CD14-positive monocyte (primary cell): ENCODE results near the gene SH3RF1. TPM values are rescaled to one million over a fixed set of nuclear protein-coding genes. Genes with fewer than 3 reads are reported as not detected.
A peak's percentile ranks its signal among the peaks of the same experiment; 100 is the strongest.

ENCODE experiments used
- DNase-seq, 3 donors: peaks; one replicate each; pipeline ENCODE4 v3.0.0-alpha.2; 2011 to 2022
- H2AFZ ChIP-seq: 2 replicates; pipeline ENCODE4 v1.6.0; 2012; ENCODE audit warnings: mild to moderate bottlenecking, low read depth, low read length, inconsistent platforms; ENCODE audit not compliant: insufficient read depth, poor library complexity, severe bottlenecking
- H3K27ac ChIP-seq, 2 donors: 1 replicate in 1 of 2; 2 replicates in 1 of 2; pipeline ENCODE4 v1.5.1; 2012 to 2013; ENCODE audit warnings: low read length in 2 of 2, control low read depth in 1 of 2, inconsistent platforms in 1 of 2, low read depth in 1 of 2, mild to moderate bottlenecking in 1 of 2
- H3K27me3 ChIP-seq, 2 donors: one replicate each; pipeline versions ENCODE4 v1.6.0 to v1.6.1; 2011 to 2013; ENCODE audit warnings: low read length in 2 of 2; ENCODE audit not compliant: control insufficient read depth in 2 of 2, insufficient read depth in 2 of 2
- H3K36me3 ChIP-seq, 2 donors: replicated peaks in 1 of 2; 1 replicate in 1 of 2; 2 replicates in 1 of 2; pipeline versions ENCODE4 v1.5.1 to v1.6.1; 2012 to 2013; ENCODE audit warnings: low read length in 2 of 2, control low read depth in 1 of 2, inconsistent platforms in 1 of 2, mild to moderate bottlenecking in 1 of 2; ENCODE audit not compliant: insufficient read depth in 2 of 2, control insufficient read depth in 1 of 2
- H3K4me1 ChIP-seq, 2 donors: 1 replicate in 1 of 2; 2 replicates in 1 of 2; pipeline versions ENCODE4 v1.5.1 to v1.6.1; 2012 to 2013; ENCODE audit warnings: low read length in 2 of 2, control low read depth in 1 of 2, inconsistent platforms in 1 of 2, mild to moderate bottlenecking in 1 of 2, moderate library complexity in 1 of 2; ENCODE audit not compliant: insufficient read depth in 2 of 2, control insufficient read depth in 1 of 2
- H3K4me2 ChIP-seq: replicated peaks from 2 replicates; pipeline ENCODE3; 2012; ENCODE audit warnings: low read length, moderate library complexity, mild to moderate bottlenecking; ENCODE audit not compliant: poor library complexity, severe bottlenecking; ENCODE audit errors: extremely low read depth
- H3K4me3 ChIP-seq, 3 experiments: fragments of 200-600 bp in 1 of 3; sonication (generic) in 1 of 3; replicated peaks in 1 of 3; 1 replicate in 2 of 3; 2 replicates in 1 of 3; pipeline ENCODE4 v1.5.1; 2011 to 2013; ENCODE audit warnings: low read length in 3 of 3, mild to moderate bottlenecking in 3 of 3, control low read depth in 2 of 3, low read depth in 2 of 3, inconsistent platforms in 1 of 3, moderate library complexity in 1 of 3
- H3K79me2 ChIP-seq: 2 replicates; pipeline ENCODE4 v1.6.0; 2012; ENCODE audit warnings: mild to moderate bottlenecking, control low read depth, inconsistent platforms, low read length, moderate library complexity; ENCODE audit not compliant: insufficient read depth
- H3K9ac ChIP-seq: 2 replicates; pipeline ENCODE4 v1.6.0; 2017; ENCODE audit warnings: low read length, mild to moderate bottlenecking; ENCODE audit not compliant: insufficient read depth, poor library complexity, severe bottlenecking
- H3K9me3 ChIP-seq, 2 donors: replicated peaks in 1 of 2; 1 replicate in 1 of 2; 2 replicates in 1 of 2; pipeline versions ENCODE4 v1.5.1 to v1.6.1; 2012 to 2013; ENCODE audit warnings: low read length in 2 of 2, control low read depth in 1 of 2; ENCODE audit not compliant: control insufficient read depth in 1 of 2, insufficient read depth in 1 of 2
- H4K20me1 ChIP-seq: 2 replicates; pipeline ENCODE4 v1.6.0; 2012; ENCODE audit warnings: mild to moderate bottlenecking, low read length, control low read depth, moderate library complexity; ENCODE audit not compliant: insufficient read depth
- H3K27ac Mint-ChIP-seq, 7 donors: one replicate each; pipeline ENCODE4 v1.8.0; 2020; ENCODE audit warnings: mild to moderate bottlenecking in 7 of 7, mixed read lengths in 7 of 7, moderate library complexity in 6 of 7, inconsistent platforms in 2 of 7
- H3K27me3 Mint-ChIP-seq, 3 donors: one replicate each; pipeline ENCODE4 v1.8.0; 2021 to 2022; ENCODE audit warnings: low read depth in 3 of 3, mild to moderate bottlenecking in 3 of 3, mixed read lengths in 3 of 3, moderate library complexity in 3 of 3, inconsistent platforms in 1 of 3
- H3K36me3 Mint-ChIP-seq, 2 donors: one replicate each; pipeline ENCODE4 v1.8.0; 2020; ENCODE audit warnings: mixed read lengths in 2 of 2, inconsistent platforms in 1 of 2, mild to moderate bottlenecking in 1 of 2
- H3K4me1 Mint-ChIP-seq: one replicate; pipeline ENCODE4 v1.8.0; 2020; ENCODE audit warnings: mild to moderate bottlenecking, mixed read lengths
- H3K4me3 Mint-ChIP-seq, 2 donors: one replicate each; pipeline ENCODE4 v1.8.0; 2020; ENCODE audit warnings: mild to moderate bottlenecking in 2 of 2, mixed read lengths in 2 of 2, moderate library complexity in 1 of 2
- H3K9me3 Mint-ChIP-seq, 7 donors: one replicate each; pipeline ENCODE4 v1.8.0; 2020 to 2022; ENCODE audit warnings: mixed read lengths in 7 of 7, mild to moderate bottlenecking in 6 of 7, moderate library complexity in 6 of 7, inconsistent platforms in 2 of 7
- WGBS: methylation state at CpG from one replicate; pipeline ENCODE4 v1.1.5; 2013; ENCODE audit warnings: missing lambda C conversion rate; ENCODE audit not compliant: insufficient coverage; 5-methylcytosine and 5-hydroxymethylcytosine counted together
- intact Hi-C, 2 donors: fragments of 100-400 bp; cut with micrococcal nuclease; formaldehyde crosslinking; loops; one replicate each; pipeline versions ENCODE4 v1.15.0 to v1.15.1; 2023
- polyA plus RNA-seq, 3 donors: library from polyadenylated mRNA; depleted of rRNA in 1 of 3; unstranded in 2 of 3; stranded (reverse) in 1 of 3; fragments of 300-500 nt in 2 of 3; fragments of >200 nt in 1 of 3; fragmentation: Illumina TruSeq in 2 of 3; gene quantifications; 1 replicate in 2 of 3; 2 replicates in 1 of 3; pipeline ENCODE4 v1.2.3, GENCODE V29; 2012 to 2021
- TF ChIP-seq, protein P1 (sequence below): fragments of 200-600 bp; IDR thresholded peaks from one replicate; pipeline ENCODE4 v1.8.0; 2022; ENCODE audit warnings: antibody characterized with exemption, mild to moderate bottlenecking

Gene SH3RF1
- polyA plus RNA-seq, 3 donors = 3.1 to 4.7 (median 4.4) TPM

DNA sequence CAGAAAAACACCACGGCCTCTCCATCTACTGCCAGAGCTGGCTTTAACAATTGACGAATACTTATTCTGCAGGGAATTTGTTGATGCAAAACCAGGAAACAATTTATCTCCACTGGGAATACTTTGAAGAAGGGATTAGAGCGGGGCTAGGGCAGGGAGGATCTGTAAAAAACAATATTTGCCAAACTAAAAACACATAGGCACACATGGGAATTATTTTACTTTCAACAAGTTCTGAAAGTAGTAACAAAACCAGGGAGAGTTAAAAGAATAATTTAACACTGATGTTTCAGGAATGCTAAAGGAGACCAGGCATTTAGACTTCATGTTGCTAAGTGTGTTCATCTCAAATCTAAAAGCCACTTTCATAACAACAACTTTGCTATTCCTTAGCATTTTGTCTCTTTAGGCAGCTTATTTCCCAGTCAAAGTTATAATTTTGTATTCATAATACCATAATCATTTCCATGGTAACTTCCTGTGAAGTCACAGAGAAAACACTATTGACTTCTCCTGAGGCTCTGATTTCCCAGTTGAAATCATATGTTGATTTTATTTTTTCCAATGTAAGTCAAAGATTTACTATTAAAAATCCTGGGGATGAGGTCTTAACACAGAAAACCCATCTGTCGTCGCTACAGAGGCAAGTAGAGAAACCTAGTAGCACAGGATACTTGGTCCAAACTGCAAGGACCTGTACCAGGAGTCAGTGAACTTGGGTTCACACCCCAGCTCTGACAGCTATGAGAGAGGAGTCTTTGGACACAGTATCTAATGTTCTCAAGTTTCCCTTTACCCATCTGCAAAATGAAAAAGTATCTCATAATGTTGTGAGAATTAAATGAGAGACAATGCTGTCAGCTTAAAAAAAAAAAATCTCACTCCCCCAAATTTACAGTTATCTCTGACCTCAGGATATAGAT lies 69.3 kb downstream of the SH3RF1 start:
- H3K79me2 ChIP-seq = peaks cover 5% of the 10 kb centered on the region

DNA sequence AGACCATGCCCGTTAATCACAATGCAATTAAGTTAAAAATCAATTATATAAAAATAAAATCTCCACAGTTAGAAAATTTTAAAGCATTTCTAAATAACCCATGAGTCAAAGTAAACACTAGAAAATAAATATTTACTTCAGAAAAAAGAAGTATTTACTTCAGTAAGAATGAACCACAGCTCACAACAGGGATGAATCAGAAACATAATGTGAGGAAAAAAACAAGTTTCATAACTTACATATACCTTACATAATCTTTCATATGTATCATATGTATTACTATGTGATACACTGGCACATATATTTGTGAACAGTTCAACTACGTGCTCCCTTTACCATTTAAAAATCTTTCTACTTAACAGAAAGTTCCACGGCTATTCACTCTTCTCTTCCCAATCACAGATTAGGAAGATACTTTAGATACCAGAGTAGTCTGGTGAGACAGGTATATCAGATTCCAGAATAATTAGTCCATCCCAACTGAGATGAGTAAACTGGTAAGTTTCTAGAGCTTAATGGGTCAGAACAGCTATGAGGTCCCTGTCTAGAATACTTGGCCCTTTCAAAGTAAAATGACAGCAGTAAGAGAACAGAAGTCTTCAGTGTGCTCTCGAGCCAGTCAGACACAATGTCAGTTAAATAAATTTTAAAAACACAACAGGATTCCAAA lies 70.3 kb downstream of the SH3RF1 start:
- WGBS = no CpG with 5 or more reads among the region's 4 CpGs
- peaks cover 5% of the 10 kb centered on the region for H3K79me2 ChIP-seq
- no peak for DNase-seq
- H3K9me3 ChIP-seq = peaks cover 0 to 4% of the 10 kb centered on the region in 2 donors
- H3K27me3 Mint-ChIP-seq = peaks cover 0 to 5% (median 0%) of the 10 kb centered on the region in 3 donors
- no peak overlapping the region for H3K4me2 ChIP-seq
- TF ChIP-seq, protein P1, sequence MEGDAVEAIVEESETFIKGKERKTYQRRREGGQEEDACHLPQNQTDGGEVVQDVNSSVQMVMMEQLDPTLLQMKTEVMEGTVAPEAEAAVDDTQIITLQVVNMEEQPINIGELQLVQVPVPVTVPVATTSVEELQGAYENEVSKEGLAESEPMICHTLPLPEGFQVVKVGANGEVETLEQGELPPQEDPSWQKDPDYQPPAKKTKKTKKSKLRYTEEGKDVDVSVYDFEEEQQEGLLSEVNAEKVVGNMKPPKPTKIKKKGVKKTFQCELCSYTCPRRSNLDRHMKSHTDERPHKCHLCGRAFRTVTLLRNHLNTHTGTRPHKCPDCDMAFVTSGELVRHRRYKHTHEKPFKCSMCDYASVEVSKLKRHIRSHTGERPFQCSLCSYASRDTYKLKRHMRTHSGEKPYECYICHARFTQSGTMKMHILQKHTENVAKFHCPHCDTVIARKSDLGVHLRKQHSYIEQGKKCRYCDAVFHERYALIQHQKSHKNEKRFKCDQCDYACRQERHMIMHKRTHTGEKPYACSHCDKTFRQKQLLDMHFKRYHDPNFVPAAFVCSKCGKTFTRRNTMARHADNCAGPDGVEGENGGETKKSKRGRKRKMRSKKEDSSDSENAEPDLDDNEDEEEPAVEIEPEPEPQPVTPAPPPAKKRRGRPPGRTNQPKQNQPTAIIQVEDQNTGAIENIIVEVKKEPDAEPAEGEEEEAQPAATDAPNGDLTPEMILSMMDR = no peak
- no peak overlapping the region for H3K27ac Mint-ChIP-seq
- no peak overlapping the region for H3K4me3 Mint-ChIP-seq
- H3K4me1 Mint-ChIP-seq = no peaks in the 10 kb centered on the region
- peaks cover 0 to 7% of the 10 kb centered on the region in 2 donors for H3K36me3 Mint-ChIP-seq
- no peaks in the 10 kb centered on the region for H3K27me3 ChIP-seq
- H3K4me3 ChIP-seq = no peak overlapping the region
- intact Hi-C loops = no loop called here
- H4K20me1 ChIP-seq = no peaks in the 10 kb centered on the region
- no peak overlapping the region for H3K27ac ChIP-seq
- H3K4me1 ChIP-seq = no peaks in the 10 kb centered on the region
- peaks cover 0 to 6% (median 5%) of the 10 kb centered on the region in 7 donors for H3K9me3 Mint-ChIP-seq
- H3K9ac ChIP-seq = no peak overlapping the region
- H3K36me3 ChIP-seq = no peaks in the 10 kb centered on the region
- H2AFZ ChIP-seq = no peak overlapping the region

More for the DNA sequence above, 69.3 kb downstream of the SH3RF1 start:
- Mint-ChIP-seq H3K27ac (peak overlapping the region in 2 of 7 donors; percentile 9 to 31), H3K9me3 (peaks cover 0 to 2% (median 0%) of the 10 kb centered on the region in 7 donors), H3K4me1 (no peaks in the 10 kb centered on the region), H3K36me3 (peaks cover 0 to 7% of the 10 kb centered on the region in 2 donors), H3K4me3 (no peak overlapping the region), H3K27me3 (peaks cover 0 to 5% (median 0%) of the 10 kb centered on the region in 3 donors)
- H3K4me2 ChIP-seq = no peak overlapping the region
- H3K4me3 ChIP-seq = no peak overlapping the region
- H3K27ac ChIP-seq = no peak overlapping the region
- no peak overlapping the region for H2AFZ ChIP-seq
- TF ChIP-seq, protein P1 = no peak
- no peaks in the 10 kb centered on the region for H3K4me1 ChIP-seq
- no peak overlapping the region for H3K9ac ChIP-seq
- H3K9me3 ChIP-seq = no peaks in the 10 kb centered on the region
- H3K36me3 ChIP-seq = no peaks in the 10 kb centered on the region
- no CpG with 5 or more reads among the region's 5 CpGs for WGBS
- H4K20me1 ChIP-seq = no peaks in the 10 kb centered on the region
- intact Hi-C loops = no loop called here
- no peak for DNase-seq
- no peaks in the 10 kb centered on the region for H3K27me3 ChIP-seq
